ENCODE measurements around the gene HLA-G.
"Not testable (repeated sequence)": the region's sequence is repeated elsewhere in the genome, so short reads cannot be mapped to it uniquely, and the experiment has no call there.

The HLA-G gene

DNA sequence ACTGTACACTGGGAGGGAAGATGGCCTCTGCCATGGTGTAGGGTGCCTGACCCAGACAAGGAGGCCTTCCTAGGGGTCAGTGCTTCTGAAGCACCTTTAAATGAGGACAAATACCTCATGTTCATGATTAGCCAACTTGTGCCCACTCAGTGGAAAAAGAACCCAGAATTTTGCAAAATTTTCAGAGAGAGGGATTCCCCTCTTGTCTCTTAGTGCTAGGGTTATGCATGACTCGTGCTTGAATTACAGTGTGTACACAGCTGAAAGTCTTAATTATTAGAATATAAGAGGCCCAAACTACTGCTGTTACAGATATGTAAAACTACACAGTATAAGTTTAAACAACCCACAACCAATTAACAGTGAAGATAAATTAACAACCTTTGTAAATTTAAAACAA is 38.0 kb downstream of the HLA-G start:
- no peak overlapping the region for H3K4me3 ChIP-seq (ENCODE audit: low read depth, low read length)

DNA sequence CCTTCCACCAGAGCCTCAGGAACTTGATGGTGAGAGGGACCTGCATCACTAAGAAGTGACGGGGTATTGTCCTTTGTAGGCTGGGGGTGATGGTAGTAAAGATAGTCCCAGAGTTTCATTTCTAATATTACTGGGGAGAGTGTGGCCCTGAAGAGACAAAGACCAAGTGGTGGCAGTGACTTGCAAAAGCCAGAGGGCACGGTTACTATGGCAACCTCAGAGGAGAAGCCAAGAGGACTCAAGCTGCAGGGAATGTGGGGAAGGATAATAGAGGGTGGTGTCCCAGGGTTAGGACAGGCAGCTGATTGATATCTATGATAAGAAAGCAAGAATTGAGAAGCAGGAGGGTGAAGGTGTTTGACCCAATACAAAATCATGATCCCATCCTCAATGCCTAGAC is 42.5 kb downstream of the HLA-G start:
- H3K4me3 ChIP-seq (ENCODE audit: low read depth, low read length) = no peak overlapping the region

DNA sequence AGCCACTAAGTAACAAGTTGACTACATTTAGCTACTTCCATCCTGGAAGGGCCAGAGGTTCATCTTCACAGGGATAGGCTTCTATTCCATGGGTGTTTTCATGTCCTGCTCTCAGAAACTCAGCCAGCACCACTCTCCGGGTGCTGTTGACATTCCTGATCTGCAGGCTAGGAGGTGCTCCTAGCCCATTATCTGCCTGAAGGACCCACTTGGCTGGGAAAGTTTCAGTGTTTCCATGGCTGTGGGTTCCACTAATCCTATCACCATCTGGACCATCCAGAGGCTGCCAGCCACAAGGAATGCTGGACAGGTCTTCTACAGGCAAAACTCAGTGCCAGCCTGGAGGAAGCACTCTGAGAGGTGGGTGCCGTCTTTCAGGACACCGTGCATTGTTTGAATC is 45.2 kb downstream of the HLA-G start:
- no peak overlapping the region for H3K4me3 ChIP-seq (ENCODE audit: low read depth, low read length)

DNA sequence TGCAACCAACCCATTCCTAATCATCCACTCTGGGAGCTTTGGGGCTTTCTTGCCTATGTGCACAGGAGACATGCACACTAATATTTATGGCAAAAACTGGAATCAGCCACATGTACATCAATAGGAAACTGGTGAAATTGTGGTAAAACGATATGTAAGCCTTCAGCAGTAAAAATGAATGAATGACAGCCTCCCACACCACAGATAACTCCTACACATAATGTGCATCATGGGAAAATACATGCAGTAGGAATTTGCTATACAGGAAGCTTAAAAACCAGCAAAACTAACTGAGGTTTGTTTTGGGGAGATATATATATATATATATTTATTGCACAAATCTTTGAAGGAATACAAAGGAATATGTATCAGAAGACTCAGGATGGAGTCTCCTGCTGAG is 47.6 kb downstream of the HLA-G start:
- H3K4me3 ChIP-seq (ENCODE audit: low read depth, low read length) = no peak overlapping the region

DNA sequence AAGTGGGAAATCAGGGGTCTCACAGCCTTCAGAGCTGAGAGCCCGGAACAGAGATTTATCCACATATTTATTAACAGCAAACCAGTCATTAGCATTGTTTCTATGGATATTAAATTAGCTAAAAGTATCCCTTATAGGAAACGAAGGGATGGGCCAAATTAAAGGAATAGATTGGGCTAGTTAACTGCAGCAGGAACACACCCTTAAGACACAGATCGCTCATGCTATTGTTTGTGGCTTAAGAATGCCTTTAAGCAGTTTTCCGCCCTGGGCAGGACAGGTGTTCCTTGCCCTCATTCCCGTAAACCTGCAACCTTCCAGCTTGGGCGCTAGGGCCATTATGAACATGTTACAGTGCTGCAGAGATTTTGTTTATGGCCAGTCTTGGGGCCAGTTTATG is 48.1 kb downstream of the HLA-G start:
- not testable (repeated sequence) for H3K4me3 ChIP-seq (ENCODE audit: low read depth, low read length)

All from iPS-11a (cell line).